Astrocyte of the cerebellum (primary cell): Measurements from ENCODE around the gene CTDNEP1.

ENCODE experiments used
- DNase-seq: peaks from one replicate; pipeline ENCODE4 v3.0.0-alpha.2; 2011; ENCODE audit warnings: low read depth
- H3K4me3 ChIP-seq: 2 replicates; pipeline ENCODE4 v1.5.1; 2011; ENCODE audit warnings: mild to moderate bottlenecking, low read depth, low read length, moderate library complexity
- in situ Hi-C: cut with HindIII; loops from 2 replicates; pipeline ENCODE4 v1.10.0; 2017; ENCODE audit warnings: low sequenced_read_pairs
- TF ChIP-seq, protein P1 (sequence below): IDR thresholded peaks from 2 replicates; pipeline ENCODE4 v1.5.1; 2012; ENCODE audit warnings: low read length, low read depth, moderate library complexity, mild to moderate bottlenecking; ENCODE audit errors: missing control alignments

Gene CTDNEP1

DNA sequence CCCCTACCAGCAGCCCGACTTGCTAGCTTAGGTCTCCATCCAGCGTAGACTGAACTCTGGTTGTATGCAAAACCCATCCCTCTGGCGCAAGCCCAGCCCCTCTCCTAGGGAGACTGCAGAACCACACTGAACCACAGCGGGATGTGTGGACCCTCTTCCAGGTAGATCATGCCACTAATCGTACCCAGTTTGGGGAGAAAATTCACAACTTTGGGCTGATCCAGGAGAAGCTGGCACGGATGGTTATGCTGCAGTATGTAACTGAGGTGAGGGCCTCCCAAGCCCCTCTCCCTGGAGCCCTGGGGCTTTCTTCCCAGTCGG is 28.6 kb downstream of the CTDNEP1 start:
- in situ Hi-C loops, result no loop called here
- TF ChIP-seq, protein P1, sequence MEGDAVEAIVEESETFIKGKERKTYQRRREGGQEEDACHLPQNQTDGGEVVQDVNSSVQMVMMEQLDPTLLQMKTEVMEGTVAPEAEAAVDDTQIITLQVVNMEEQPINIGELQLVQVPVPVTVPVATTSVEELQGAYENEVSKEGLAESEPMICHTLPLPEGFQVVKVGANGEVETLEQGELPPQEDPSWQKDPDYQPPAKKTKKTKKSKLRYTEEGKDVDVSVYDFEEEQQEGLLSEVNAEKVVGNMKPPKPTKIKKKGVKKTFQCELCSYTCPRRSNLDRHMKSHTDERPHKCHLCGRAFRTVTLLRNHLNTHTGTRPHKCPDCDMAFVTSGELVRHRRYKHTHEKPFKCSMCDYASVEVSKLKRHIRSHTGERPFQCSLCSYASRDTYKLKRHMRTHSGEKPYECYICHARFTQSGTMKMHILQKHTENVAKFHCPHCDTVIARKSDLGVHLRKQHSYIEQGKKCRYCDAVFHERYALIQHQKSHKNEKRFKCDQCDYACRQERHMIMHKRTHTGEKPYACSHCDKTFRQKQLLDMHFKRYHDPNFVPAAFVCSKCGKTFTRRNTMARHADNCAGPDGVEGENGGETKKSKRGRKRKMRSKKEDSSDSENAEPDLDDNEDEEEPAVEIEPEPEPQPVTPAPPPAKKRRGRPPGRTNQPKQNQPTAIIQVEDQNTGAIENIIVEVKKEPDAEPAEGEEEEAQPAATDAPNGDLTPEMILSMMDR, result no peak
- DNase-seq, result no peak
- no peak overlapping the region for H3K4me3 ChIP-seq

DNA sequence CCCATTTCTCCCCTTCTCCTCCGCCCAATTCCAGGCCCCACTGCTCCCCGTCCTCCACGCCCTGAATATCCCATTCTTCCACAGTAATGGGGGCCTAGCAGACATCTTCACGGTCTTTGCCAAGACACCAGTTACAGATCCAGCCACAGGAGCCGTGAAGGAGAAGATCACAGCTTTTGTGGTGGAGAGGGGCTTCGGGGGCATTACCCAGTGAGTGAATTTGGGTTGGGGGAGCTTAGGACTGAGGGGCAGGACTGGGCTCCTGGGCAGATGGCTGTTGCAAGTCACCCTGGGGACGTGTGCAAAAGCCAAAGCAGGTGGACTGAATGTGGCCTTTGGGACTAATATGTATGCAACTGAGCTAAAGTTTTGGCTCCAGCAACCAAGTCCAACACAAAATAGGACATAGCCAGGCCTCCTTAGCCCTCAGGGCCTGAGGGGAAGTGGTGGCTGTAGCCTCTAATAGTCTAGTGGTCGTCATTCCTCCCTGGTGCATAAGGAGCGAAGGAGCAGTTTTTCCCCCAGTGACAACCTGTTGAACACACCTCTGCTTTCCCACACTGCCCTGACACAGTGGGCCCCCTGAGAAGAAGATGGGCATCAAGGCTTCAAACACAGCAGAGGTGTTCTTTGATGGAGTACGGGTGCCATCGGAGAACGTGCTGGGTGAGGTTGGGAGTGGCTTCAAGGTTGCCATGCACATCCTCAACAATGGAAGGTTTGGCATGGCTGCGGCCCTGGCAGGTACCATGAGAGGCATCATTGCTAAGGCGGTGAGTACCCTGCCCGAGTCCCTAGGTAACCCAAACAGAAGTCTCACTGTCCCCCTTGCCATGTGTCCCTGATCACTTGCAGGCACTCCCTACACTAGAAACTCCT is 29.2 kb downstream of the CTDNEP1 start:
- TF ChIP-seq, protein P1, result no peak
- in situ Hi-C loops, result no loop called here
- no peak for DNase-seq
- H3K4me3 ChIP-seq, result no peak overlapping the region

DNA sequence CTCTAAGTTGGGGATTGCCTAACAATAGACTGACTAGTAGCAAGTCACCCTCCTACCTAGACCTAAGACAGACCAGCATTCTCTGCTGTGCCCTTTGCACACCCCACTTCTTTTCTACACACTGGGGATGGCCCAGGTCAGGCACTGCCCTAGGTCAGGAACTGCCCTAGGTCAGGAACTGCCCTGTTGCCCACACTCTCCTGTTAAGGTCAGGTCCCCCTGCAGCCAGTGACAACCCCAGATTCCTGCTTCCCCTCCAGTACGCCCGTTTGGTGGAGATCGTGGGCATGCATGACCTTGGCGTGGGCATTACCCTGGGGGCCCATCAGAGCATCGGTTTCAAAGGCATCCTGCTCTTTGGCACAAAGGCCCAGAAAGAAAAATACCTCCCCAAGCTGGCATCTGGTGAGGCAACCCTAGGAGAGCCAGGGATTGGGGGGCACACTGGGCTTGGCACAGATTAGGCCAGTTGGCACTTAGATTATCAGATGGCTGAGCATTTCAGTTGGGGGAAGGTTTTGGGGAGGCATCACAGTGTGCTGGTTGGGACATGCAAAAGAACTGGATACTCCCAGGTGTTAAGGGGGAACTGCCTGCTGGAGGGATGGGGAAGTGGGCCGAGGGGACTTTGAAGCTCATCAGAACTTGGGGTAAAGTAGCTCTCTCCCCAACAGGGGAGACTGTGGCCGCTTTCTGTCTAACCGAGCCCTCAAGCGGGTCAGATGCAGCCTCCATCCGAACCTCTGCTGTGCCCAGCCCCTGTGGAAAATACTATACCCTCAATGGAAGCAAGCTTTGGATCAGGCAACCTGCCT is 30.0 kb downstream of the CTDNEP1 start:
- in situ Hi-C loops, result no loop called here

DNA sequence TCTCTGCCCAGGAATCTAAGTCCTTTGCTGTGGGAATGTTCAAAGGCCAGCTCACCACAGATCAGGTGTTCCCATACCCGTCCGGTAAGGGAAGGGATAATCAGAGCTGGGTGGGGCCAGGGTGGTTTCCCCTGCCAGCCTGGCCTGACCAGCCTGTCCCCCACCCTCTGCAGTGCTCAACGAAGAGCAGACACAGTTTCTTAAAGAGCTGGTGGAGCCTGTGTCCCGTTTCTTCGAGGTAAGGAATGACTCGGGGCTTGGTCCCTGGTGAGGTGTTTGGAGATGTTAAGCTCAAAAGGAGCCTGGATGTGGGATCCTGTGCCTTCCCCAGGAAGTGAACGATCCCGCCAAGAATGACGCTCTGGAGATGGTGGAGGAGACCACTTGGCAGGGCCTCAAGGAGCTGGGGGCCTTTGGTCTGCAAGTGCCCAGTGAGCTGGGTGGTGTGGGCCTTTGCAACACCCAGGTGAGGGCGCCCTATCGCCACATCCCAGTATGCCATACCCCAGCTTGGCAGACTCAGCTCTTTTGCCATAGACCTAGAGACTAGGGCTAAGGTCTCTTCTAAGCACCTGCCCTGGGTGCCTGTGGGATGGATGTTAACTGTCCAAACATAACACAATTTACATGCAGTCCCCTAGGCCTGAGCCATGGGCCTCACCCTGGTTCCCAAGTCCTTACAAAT is 30.8 kb downstream of the CTDNEP1 start:
- no peak for DNase-seq
- H3K4me3 ChIP-seq, result peak overlapping the region; percentile 84
- TF ChIP-seq, protein P1, result peak; percentile 50
- in situ Hi-C loops, result no loop called here

More for the DNA sequence above, 30.0 kb downstream of the CTDNEP1 start:
- no peak overlapping the region for H3K4me3 ChIP-seq
- TF ChIP-seq, protein P1, result no peak
- DNase-seq, result no peak

DNA sequence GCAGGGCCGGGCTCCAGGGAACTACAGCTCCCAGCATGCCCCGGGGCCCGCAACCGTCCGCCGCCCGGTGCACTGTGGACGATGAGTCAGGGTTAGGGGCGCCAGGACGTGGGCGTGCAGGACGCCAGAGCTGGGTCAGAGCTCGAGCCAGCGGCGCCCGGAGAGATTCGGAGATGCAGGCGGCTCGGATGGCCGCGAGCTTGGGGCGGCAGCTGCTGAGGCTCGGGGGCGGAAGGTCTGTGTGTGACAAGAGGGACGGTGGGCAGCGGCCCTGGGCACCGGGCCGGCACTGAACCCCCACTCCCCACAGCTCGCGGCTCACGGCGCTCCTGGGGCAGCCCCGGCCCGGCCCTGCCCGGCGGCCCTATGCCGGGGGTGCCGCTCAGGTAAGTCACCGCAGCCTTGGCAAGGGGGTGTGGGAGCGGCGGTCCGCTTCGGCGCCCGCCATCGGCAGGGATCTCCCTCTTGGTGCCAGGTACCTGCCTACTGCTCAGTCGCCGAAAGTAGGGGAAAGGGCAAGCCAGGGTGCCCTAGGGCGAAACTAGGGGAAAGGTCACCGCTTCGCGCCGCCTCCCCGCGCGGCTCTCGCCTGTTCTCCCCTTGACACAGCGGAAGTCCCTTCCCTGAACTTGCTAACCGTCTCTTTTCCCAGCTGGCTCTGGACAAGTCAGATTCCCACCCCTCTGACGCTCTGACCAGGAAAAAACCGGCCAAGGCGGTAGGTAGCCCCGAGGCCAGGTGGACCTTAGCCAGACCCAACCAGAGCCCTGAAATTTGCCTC is 31.5 kb downstream of the CTDNEP1 start, which contains the start of the genes ACADVL and DLG4:
TSS of gene ACADVL (plus strand) at position 127 of the 781 bp plus-strand sequence. CDS start at position 174, 47 bp downstream.
TSS of gene DLG4 (minus strand) at position 25 of the 781 bp plus-strand sequence.
- in situ Hi-C loops, result no loop called here
- TF ChIP-seq, protein P1, result no peak
- H3K4me3 ChIP-seq, result peak within 1 kb of the TSS; percentile 84
- DNase-seq, result peak; percentile 75
